Measurements from ENCODE around the gene NUP50. TPM values are rescaled to one million over a fixed set of nuclear protein-coding genes. Genes with fewer than 3 reads are reported as not detected.
A peak's percentile ranks its signal among the peaks of the same experiment; 100 is the strongest.

Gene NUP50
- total RNA-seq, 3 donors from 2014 or later (not counting 1 experiment from before 2014, with no cell fraction given): 63.9 to 99.4 (median 98.6) TPM

DNA sequence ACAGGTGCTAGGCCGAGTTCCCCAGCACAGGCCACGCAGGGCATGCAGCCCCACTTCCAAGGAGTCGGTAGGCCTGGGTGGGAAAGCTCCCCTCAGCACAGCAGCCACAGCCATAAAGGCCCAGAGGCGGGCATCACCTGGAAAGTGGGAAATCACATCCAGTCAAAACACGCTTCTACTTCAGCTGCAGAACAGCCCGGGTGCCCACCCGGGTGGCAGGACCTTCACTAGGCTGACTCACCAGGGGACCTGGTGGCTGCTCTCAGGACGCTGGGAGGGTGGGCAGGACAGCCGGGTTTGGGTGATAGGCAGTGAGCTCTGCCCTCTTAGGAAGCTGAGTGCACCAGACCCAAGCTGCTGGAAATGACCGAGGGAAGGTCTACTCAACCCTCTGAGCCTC lies 69.7 kb downstream of the NUP50 start:
- Mint-ChIP-seq H3K4me3 (no peak overlapping the region), H3K27ac (no peak overlapping the region), H3K36me3 (no peaks in the 10 kb centered on the region), H3K27me3 (ENCODE audit: low read depth in 2 of 2) (no peaks in the 10 kb centered on the region), H3K9me3 (no peaks in the 10 kb centered on the region), H3K4me1 (peaks cover 25 to 65% of the 10 kb centered on the region in 2 donors)
- TF ChIP-seq, protein P1, sequence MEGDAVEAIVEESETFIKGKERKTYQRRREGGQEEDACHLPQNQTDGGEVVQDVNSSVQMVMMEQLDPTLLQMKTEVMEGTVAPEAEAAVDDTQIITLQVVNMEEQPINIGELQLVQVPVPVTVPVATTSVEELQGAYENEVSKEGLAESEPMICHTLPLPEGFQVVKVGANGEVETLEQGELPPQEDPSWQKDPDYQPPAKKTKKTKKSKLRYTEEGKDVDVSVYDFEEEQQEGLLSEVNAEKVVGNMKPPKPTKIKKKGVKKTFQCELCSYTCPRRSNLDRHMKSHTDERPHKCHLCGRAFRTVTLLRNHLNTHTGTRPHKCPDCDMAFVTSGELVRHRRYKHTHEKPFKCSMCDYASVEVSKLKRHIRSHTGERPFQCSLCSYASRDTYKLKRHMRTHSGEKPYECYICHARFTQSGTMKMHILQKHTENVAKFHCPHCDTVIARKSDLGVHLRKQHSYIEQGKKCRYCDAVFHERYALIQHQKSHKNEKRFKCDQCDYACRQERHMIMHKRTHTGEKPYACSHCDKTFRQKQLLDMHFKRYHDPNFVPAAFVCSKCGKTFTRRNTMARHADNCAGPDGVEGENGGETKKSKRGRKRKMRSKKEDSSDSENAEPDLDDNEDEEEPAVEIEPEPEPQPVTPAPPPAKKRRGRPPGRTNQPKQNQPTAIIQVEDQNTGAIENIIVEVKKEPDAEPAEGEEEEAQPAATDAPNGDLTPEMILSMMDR (IDR thresholded peaks at IDR 0.05): no peak
- no peak for ATAC-seq
- no peak for DNase-seq
- Histone ChIP-seq H3K27ac (ENCODE audit: low read length) (no peak overlapping the region), H3K27me3 (ENCODE audit: control insufficient read depth, insufficient read depth, low read length) (no peaks in the 10 kb centered on the region), H3K36me3 (ENCODE audit: control insufficient read depth, insufficient read depth, low read length) (no peaks in the 10 kb centered on the region), H3K4me1 (ENCODE audit: control insufficient read depth, insufficient read depth, low read length) (peaks cover 69% of the 10 kb centered on the region), H3K4me3 (ENCODE audit: low read length) (no peak overlapping the region), H3K9me3 (ENCODE audit: control insufficient read depth, insufficient read depth, low read length) (no peaks in the 10 kb centered on the region)
- intact Hi-C loops (cut with micrococcal nuclease): loop anchor here (10.0 kb wide), 1 partner anchor 69 kb away; the partner anchor contains the start of gene NUP50
- 92% methylated on average over 10 of the region's 10 CpGs for WGBS (ENCODE audit: insufficient coverage)

DNA sequence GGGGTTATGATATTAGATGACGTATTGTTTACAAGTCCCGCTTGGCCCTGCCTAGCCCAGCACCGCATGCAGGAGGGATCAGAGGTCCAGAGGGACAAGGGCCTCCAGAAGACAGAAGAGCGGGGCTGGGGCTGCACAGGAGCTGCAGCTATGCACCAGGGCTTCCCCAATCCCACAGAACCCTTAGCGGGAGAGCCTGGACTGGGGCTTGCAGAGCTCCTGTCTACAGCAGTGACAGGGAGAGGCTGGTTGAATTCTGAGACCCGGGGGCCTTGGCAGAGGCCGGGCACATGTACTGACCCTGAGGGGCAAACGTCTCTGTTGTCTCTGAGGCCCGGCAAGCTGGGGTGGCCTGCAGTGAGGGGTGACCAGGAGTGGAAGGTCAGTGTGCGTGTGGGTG lies 70.1 kb downstream of the NUP50 start:
- H3K4me1 ChIP-seq (ENCODE audit: control insufficient read depth, insufficient read depth, low read length): peaks cover 67% of the 10 kb centered on the region
- TF ChIP-seq, protein P1 (IDR thresholded peaks at IDR 0.05): no peak
- H3K27me3 ChIP-seq (ENCODE audit: control insufficient read depth, insufficient read depth, low read length): no peaks in the 10 kb centered on the region
- H3K4me3 Mint-ChIP-seq: no peak overlapping the region
- no peaks in the 10 kb centered on the region for H3K27me3 Mint-ChIP-seq (ENCODE audit: low read depth in 2 of 2)
- no peaks in the 10 kb centered on the region for H3K36me3 ChIP-seq (ENCODE audit: control insufficient read depth, insufficient read depth, low read length)
- intact Hi-C loops (cut with micrococcal nuclease): loop anchor here (10.0 kb wide), 1 partner anchor 69 kb away; the partner anchor contains the start of gene NUP50
- no peak overlapping the region for H3K27ac ChIP-seq (ENCODE audit: low read length)
- ATAC-seq (no peak), DNase-seq (no peak)
- peak overlapping the region in 1 of 2 donors; percentile 42 for H3K27ac Mint-ChIP-seq
- H3K9me3 ChIP-seq (ENCODE audit: control insufficient read depth, insufficient read depth, low read length): no peaks in the 10 kb centered on the region
- H3K36me3 Mint-ChIP-seq: no peaks in the 10 kb centered on the region
- peaks cover 28 to 66% of the 10 kb centered on the region in 2 donors for H3K4me1 Mint-ChIP-seq
- H3K9me3 Mint-ChIP-seq: no peaks in the 10 kb centered on the region
- H3K4me3 ChIP-seq (ENCODE audit: low read length): no peak overlapping the region
- whole genome bisulfite sequencing (ENCODE audit: insufficient coverage): 93% methylated on average over 10 of the region's 10 CpGs

DNA sequence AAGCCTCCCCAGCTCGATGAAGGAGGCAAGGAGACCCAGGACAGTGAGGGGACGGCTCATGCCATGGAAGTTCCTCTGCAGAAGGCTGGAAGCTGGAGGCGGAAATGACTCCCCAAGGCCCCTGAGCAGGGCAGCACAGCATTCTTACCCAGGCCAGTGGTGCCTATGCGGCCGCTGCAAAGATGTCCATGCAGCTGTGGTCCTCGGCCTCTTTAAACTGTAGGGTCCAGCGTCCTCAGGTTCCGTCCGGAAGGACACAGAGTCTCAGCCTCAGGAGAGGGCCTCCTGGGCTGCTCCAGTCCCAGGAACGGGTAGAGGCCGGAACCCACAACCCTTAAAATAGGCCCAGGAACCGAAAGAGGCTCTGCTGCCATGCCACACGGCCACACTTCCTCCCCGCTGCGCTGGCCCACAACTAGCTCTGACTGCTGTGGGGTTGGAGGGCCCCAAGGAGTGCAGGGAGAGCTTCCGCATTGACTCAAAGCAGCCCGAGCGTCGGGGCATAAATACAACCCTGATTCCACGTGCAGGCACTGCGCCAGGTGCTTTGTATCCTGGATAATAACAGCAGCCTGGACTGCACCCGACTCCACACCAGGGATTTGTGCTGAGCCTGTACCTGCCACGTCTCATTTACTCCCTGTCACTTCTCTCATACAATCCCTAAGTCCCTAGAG lies 71.5 kb downstream of the NUP50 start:
- ATAC-seq (peak; percentile 35 to 88 (median 78)), DNase-seq (peak in 1 of 2 donors; percentile 60)
- intact Hi-C loops (cut with micrococcal nuclease): loop anchor here (10.0 kb wide), 1 partner anchor 70 kb away; the partner anchor contains the start of gene NUP50
- H3K27me3 Mint-ChIP-seq (ENCODE audit: low read depth in 2 of 2): no peaks in the 10 kb centered on the region
- Histone ChIP-seq H3K27me3 (ENCODE audit: control insufficient read depth, insufficient read depth, low read length) (no peaks in the 10 kb centered on the region), H3K4me3 (ENCODE audit: low read length) (peak overlapping the region; percentile 21), H3K4me1 (ENCODE audit: control insufficient read depth, insufficient read depth, low read length) (peaks cover 71% of the 10 kb centered on the region), H3K27ac (ENCODE audit: low read length) (peak overlapping the region; percentile 65), H3K36me3 (ENCODE audit: control insufficient read depth, insufficient read depth, low read length) (no peaks in the 10 kb centered on the region), H3K9me3 (ENCODE audit: control insufficient read depth, insufficient read depth, low read length) (no peaks in the 10 kb centered on the region)
- TF ChIP-seq, protein P1 (IDR thresholded peaks at IDR 0.05): no peak
- H3K27ac Mint-ChIP-seq: peak overlapping the region in 1 of 2 donors; percentile 81
- H3K9me3 Mint-ChIP-seq: no peaks in the 10 kb centered on the region
- H3K4me3 Mint-ChIP-seq: peak overlapping the region; percentile 63
- no peaks in the 10 kb centered on the region for H3K36me3 Mint-ChIP-seq
- H3K4me1 Mint-ChIP-seq: peaks cover 37 to 63% of the 10 kb centered on the region in 2 donors
- WGBS (ENCODE audit: insufficient coverage): 12% methylated on average over 23 of the region's 23 CpGs

Data from natural killer cell (primary cell).